Measurements from ENCODE around the gene CDHR4.
"Not testable (repeated sequence)": the region's sequence is repeated elsewhere in the genome, so short reads cannot be mapped to it uniquely, and the experiment has no call there.

Gene CDHR4

DNA sequence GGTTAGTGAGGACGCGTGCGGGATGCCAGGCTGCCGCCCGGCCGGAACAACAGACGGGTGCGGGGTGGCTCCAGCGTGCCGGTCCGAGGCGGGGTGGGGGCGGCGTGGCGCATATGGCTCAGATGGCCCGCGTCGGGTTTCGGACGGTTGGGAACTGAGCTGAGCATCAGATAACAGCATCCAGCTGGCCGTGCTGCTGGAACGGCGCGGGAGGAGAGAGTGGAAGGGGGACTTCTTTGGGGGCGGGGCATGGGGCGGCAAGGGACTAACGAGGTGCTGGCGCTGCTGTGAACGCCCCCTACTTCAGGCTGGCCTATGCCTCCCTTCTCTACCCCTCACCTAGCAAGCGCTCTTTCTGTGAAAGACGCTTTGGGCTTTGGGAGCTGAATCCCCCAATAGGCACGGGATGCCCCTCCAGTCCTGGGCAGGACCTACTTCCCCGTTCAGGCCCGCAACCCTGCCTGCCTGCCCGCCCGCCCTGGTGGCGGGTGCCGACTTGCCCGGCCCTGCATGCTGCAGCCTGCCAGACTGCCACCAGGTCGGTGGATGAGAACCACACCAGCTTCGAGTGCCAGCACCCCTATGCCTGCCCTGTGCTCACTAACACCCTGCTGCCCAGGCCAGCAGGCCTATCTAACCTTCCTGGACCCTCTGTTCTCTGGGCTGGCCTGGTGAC is 3.9 kb upstream of the CDHR4 start:
- DNase-seq = peak; percentile 25

GRCh38 chr3:49802719-49803464 is 3.2 kb upstream of the CDHR4 start, which contains the start of gene INKA1:
INKA1 (plus strand) TSS chr3:49803261; CDS start chr3:49803393, 132 bp downstream.
- DNase-seq = peak; percentile 81

GRCh38 chr3:49801160-49801559 is 1.5 kb upstream of the CDHR4 start:
- no peak for DNase-seq

GRCh38 chr3:49799105-49799504 is 568 bp downstream of the CDHR4 start:
- DNase-seq = no peak

GRCh38 chr3:49794926-49795905 is 4.5 kb downstream of the CDHR4 start:
- no peak for DNase-seq

GRCh38 chr3:49794431-49794830 is 5.2 kb downstream of the CDHR4 start:
- DNase-seq = no peak

DNA sequence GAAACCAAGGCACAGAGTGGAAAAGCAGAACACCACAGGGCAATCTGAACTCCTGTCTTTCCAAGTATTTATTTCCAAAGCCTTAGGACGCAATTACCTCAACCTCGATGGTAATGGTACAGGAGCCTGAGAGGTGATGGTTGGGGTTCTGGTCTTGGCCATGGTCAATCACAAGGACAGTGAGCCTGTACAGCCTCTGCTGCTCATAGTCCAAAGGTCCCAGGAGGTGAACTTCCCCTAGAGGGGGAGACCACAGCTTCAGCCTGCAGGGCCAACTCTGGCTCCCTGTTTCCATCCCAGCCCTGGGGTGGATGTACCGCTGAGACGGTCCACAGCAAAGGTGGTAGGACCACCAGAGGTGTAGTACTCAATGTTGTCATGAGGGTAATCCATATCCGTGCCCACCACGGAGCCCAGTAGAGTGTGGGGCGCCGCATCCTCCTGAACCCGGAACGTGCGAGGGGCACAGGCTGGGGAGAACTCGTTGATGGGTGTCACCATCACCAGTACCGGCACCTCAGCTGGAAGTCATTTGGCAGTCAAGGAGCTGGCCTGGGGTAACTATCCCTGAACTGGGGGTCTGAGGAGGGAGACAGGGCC is 6.1 kb downstream of the CDHR4 start:
- no peak for DNase-seq

- DNase-seq = no peak
Measured at GRCh38 chr3:49792371-49793150, 7.1 kb downstream of the CDHR4 start.

DNA sequence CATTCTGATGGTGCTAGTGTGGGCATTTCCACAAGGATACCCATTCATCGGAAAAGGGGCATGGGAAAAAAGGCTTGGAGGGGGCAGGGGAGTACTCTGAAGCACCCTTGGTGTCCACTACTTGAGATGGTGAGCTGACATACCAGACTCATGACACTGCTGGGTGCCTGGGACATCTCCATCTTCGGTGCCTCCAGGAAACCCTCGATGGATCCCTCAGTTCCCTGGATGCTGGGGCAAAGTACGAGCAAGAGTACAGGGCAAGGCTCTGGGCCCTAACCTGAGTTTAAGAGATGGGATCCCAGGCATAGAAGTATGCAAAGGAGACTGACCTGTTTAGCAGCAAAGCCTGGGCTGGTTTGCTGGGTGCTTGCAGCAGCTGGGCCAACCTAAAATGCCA is 8.1 kb downstream of the CDHR4 start:
- no peak for DNase-seq

DNA sequence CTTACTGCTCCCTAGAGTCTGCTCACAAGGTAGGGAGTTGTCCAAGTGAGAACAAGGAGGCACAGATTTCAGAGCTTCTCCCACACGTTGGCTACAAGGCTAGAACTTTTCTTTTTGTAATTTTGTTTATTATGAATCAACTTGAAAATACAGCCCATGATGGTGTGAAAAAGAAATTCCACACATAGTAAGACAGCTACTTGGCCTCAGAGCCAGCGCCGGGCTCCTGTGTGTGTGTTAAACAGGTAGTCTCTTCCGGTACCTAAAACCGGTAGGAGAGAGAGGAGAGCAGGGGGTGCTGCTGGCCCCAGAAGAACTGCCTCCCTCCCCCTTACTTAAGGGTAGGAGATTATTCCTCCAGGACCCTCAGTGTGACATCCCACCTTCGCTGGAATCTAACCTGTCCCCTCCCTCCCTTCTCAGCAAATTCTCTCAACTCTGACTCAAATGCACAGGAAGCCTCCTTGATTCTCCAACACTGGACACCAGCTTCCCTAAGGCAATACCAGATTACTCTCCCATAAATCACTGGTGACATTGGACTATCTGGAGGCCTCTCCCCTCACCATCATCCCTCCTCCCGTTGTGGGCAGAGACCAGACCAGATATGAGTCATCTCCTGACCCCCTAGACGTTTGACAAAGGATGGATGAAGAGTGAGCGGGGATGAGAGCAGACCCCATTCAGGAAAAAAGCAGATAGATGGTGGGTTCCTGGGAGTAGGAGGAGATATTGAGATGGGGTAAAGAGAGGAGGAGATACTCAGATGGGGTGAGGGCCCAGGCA is 8.9 kb downstream of the CDHR4 start:
- no peak for DNase-seq

- no peak for DNase-seq
Measured at GRCh38 chr3:49788056-49788455, 11.6 kb downstream of the CDHR4 start.

DNA sequence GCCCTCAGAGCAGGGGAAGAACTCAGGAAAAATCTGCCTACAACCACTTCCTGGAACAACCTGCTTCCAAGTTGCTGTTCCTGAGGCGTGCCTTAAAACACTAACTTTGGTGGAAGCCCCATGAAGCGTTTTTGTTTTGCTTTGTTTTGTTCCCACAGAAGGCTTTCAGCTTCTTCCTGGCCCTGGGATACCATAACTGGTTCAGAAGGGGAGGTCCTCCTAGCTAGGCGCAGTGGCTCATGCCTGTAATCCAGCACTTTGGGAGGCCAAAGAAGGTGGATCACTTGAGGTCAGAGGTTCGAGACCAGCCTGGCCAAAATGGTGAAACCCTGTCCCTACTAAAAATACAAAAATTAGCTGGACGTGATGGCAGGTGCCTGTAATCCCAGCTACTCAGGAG is 12.1 kb downstream of the CDHR4 start:
- no peak for DNase-seq

GRCh38 chr3:49787182-49787464 is 12.6 kb downstream of the CDHR4 start:
- DNase-seq = no peak

GRCh38 chr3:49786357-49787181 is 13.1 kb downstream of the CDHR4 start, which contains the start of gene IP6K1:
IP6K1 (minus strand) TSS chr3:49786542; CDS start chr3:49748040, 38,502 bp downstream.
- peak; percentile 99 for DNase-seq

GRCh38 chr3:49785565-49786356 is 13.9 kb downstream of the CDHR4 start:
- no peak for DNase-seq

GRCh38 chr3:49782277-49782676 is 17.4 kb downstream of the CDHR4 start:
- not testable (repeated sequence) for DNase-seq

- no peak for DNase-seq
Measured at GRCh38 chr3:49781415-49782199, 18.1 kb downstream of the CDHR4 start.

- DNase-seq = not testable (repeated sequence)
Measured at GRCh38 chr3:49780975-49781365, 18.7 kb downstream of the CDHR4 start.

Data from activated effector memory CD4-positive, alpha-beta T cell treated with Interleukin-2 at 50 U/mL for 16 hours (primary cell).